ENCODE data around the gene FMN1.

FMN1 gene

DNA sequence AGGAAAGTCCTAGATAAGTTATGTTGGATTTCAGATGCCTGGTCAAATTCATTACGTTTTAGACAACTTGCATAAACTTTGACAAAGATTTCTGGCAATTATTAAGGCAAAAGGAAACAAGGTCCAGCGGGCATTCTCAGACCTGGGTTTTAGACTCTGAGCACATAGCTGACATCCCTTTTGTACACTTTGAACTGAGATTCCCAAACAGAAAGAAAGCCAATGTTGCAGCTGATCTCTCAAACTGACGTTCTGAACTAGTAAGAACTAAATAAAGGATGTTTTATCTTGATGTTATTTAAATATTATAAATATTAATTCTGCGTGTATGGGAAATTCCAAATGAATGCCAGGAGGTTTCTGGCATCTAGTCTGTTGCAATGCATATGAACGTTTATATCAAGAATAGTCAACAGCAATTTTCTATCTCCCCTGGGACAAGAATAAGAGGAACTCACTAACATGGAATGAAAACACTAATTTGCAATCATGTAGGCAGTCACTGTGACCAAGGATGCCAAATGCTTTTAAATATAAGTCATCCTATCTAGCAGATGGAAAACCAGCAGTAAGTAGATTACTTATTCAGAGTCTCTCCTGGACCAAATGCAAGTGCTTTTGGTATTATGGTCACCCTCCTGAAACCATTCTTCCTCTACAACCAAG lies 274.6 kb downstream of the FMN1 start:
- DNase-seq (ENCODE audit: low spot score): no peak

GRCh38 chr15:32918547-32918946 lies 276.0 kb downstream of the FMN1 start:
- no peak for DNase-seq (ENCODE audit: low spot score)

GRCh38 chr15:32910839-32911238 lies 283.7 kb downstream of the FMN1 start:
- DNase-seq (ENCODE audit: low spot score): no peak

GRCh38 chr15:32909431-32909830 lies 285.1 kb downstream of the FMN1 start:
- DNase-seq (ENCODE audit: low spot score): no peak

DNA sequence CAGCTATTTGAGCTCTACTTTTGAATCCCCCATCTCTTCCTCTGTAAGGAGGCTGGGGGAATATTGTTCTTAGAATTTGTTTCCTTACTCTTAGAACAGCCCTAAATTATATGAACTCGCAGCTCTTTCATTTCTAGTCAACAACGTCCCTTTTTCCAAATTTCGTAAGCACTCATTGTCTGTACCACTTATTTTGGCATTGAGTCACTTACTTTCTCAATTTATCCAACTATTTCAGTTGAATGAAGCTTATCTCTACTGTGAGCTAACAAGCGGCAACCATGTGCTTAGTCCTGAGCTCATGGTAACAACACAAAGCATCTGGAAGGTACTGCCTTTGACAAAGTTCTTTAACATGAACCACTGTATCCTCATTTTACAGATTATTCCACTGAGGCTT lies 285.6 kb downstream of the FMN1 start:
- DNase-seq (ENCODE audit: low spot score): no peak

DNA sequence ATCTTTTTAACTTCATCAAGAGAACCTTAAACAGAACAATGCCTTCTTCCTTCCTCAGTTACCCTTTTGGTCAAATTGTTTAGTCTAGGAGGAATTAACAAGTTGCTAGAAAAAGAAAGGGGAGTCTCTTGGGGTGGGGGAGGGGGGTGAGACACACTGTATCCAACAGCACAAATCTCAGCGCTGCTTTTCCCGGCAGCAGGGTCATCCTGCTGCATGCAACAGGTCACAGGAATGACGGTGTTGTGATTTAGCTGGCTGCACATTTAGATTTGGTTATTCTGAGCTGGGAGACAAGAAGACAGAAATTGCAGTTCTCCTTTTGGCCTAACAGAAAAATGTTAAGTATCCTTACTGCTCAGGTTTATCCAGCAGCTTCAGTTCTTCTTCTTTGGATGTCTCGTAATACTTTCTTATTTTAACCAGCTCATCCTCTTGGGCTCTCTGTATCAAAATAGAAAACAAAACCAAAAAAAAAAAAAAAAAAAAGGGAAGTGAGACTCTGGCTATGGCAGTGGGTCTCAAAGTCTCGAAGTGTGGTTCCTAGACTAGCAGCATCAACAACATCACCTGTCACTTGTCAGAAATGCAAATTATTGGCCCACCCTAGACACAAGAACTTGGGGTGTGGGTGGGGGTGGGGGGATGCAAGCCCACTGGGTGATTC lies 286.2 kb downstream of the FMN1 start:
- no peak for DNase-seq (ENCODE audit: low spot score)

GRCh38 chr15:32905481-32905880 lies 289.0 kb downstream of the FMN1 start:
- DNase-seq (ENCODE audit: low spot score): no peak

GRCh38 chr15:32904448-32904847 lies 290.1 kb downstream of the FMN1 start:
- no peak for DNase-seq (ENCODE audit: low spot score)

- no peak for DNase-seq (ENCODE audit: low spot score)
Measured at GRCh38 chr15:32903591-32904290, 290.8 kb downstream of the FMN1 start.

DNA sequence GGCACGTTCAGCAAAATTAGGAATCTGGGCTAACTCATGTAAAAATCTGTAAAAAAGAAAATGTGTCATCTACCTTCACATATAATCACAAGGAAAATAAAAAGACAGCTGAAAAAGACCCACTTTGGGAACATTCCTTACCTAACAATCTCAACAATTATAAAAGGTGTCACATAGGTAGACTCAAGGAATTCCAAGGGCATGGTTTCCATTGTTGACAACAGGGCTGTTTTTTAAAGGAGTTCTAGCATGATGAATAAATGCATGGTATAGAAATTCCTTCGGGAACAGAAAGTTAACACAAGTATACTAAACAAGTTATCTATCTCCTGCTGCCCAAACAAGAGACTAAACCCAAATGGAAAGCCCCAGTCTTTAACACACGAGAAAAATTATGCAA lies 292.5 kb downstream of the FMN1 start:
- no peak for DNase-seq (ENCODE audit: low spot score)

GRCh38 chr15:32901192-32901591 lies 293.3 kb downstream of the FMN1 start:
- DNase-seq (ENCODE audit: low spot score): no peak

DNA sequence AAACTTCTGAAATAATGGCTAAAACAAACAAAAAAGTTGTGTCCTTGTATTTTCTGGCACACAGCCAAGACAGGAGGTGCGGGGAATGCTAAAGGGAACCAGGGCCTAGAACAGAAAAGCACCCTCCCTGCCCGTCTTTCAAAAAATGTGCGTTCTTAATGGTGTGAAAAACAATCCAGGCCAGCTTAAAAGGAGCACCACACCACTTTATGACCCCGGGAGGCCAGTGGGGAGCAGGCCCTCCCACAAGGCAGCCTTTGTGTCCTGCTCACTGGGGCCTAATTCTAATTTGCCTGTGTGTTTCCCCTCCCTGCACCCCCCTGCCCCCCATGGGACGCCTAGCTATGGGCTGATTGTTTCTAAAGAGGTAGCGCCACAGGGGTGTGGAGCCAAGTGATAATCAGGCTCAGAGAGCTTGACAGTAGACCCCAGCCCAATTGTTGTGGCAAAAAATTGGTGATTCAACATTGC lies 295.4 kb downstream of the FMN1 start:
- DNase-seq (ENCODE audit: low spot score): peak; percentile 82

DNA sequence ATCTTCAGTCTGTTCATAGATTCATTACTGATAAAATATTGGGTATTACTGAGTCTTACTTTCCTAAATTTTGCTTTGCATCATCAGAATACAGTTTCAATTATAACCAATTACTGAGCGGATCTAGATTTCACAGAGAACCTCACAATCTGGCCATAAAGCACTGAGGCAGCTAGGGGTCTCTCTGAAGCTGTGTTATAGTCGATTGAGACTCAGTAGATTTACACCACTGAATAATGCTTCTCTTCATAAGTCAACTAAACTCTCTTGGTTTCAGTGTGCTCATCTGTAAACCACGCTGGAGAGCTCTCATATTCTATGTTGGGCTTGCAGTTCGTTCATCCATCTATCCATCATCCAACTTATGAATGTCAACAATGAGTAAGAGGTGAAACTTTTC lies 296.1 kb downstream of the FMN1 start:
- DNase-seq (ENCODE audit: low spot score): no peak

DNA sequence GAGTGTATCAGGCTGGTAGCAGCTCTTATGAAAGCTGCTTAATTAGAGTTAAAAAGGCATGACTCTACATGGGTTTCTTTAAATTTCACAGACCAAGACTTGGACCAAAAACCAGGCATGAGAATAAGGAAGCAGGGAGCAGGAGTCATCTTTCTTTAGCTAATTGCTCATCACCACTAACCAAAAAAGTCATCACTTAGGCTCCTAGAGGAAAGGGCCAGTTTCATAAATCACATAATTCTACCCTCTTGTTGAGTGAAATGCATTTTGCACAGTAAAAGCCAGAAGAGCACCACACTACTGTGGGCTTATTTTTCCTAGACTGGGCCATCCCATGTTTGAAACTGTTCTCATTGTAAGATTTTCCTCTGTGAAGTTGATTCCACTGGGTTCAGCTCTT lies 301.1 kb downstream of the FMN1 start:
- DNase-seq (ENCODE audit: low spot score): no peak

DNA sequence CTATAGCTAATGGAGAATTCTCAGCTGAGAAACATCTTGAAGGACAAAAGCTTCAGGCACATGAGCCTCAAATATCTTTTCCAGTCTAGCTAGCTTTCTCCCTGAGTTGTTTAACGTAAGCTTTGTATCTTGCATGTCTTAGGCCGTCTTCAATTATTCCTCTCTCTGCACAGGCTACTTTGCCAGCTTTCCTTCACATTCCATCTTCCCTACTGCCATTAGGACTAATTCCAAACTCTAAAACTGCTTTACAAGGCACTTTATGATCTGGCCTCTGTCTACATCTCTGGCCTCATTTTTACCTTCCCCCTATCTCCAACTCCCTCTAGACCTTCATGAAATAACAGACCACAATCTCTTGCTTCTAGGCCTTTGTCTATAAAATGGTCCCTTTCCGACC lies 305.3 kb downstream of the FMN1 start:
- no peak for DNase-seq (ENCODE audit: low spot score)

GRCh38 chr15:32888221-32888761 lies 306.2 kb downstream of the FMN1 start:
- DNase-seq (ENCODE audit: low spot score): no peak

GRCh38 chr15:32887090-32887489 lies 307.4 kb downstream of the FMN1 start:
- no peak for DNase-seq (ENCODE audit: low spot score)

- DNase-seq (ENCODE audit: low spot score): no peak
Measured at GRCh38 chr15:32886459-32886858, 308.1 kb downstream of the FMN1 start.

GRCh38 chr15:32885713-32886112 lies 308.8 kb downstream of the FMN1 start:
- no peak for DNase-seq (ENCODE audit: low spot score)

GRCh38 chr15:32884146-32884545 lies 310.4 kb downstream of the FMN1 start:
- no peak for DNase-seq (ENCODE audit: low spot score)

GRCh38 chr15:32882955-32883354 lies 311.6 kb downstream of the FMN1 start:
- DNase-seq (ENCODE audit: low spot score): no peak

GRCh38 chr15:32881528-32881927 lies 313.0 kb downstream of the FMN1 start:
- no peak for DNase-seq (ENCODE audit: low spot score)

DNA sequence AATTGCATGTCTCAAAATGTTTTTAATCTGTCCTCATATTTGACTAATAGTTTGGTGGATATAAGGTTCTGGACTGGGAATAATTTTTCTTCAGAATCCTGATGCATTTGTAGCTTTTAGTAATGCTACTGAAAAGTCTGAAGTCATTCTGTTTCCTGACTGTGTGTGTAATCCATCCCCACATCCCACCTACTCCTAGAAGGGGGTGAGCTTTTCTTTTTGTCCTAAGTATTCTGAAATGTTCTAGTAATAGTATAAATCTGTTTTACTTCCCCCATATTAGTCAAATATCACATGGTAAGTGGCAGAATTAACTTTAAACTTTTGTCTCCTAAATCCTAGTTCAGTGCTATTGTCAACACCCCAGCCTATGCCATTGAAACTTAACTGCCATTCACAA lies 313.9 kb downstream of the FMN1 start:
- DNase-seq (ENCODE audit: low spot score): no peak
